HEK293T (cell line): ENCODE results near the gene CTH.

Source experiments
- CTCF ChIA-PET: fragments of 350-600 bp; formaldehyde crosslinking; extraction: SDS; loops from one replicate; lab custom pipeline; 2021; ENCODE audit warnings: antibody characterized with exemption, inconsistent platforms; lab: Yijun Ruan, JAX
- POLR2A ChIA-PET: fragments of 350-600 bp; formaldehyde crosslinking; extraction: SDS; loops from one replicate; lab custom pipeline; 2020; ENCODE audit warnings: antibody characterized with exemption, inconsistent platforms; lab: Yijun Ruan, JAX
- DNase-seq: peaks from one replicate; pipeline ENCODE4 v3.0.0; 2012; ENCODE audit warnings: mixed read lengths; ENCODE audit errors: extremely low spot score
- ARNT ChIP-seq: fragments of 450-650 bp; IDR thresholded peaks from 2 replicates; pipeline ENCODE4 v1.6.1; 2017; ENCODE audit warnings: mild to moderate bottlenecking
- BHLHE40 ChIP-seq: fragments of 450-650 bp; IDR thresholded peaks from 2 replicates; pipeline ENCODE4 v1.6.1; 2016; ENCODE audit warnings: mild to moderate bottlenecking, moderate library complexity, borderline replicate concordance
- CTBP1 ChIP-seq: fragments of 450-650 bp; IDR thresholded peaks from 2 replicates; pipeline ENCODE4 v1.6.1; 2016; ENCODE audit warnings: borderline replicate concordance
- ELF4 ChIP-seq: fragments of 450-650 bp; IDR thresholded peaks from 2 replicates; pipeline ENCODE4 v1.6.1; 2017; ENCODE audit warnings: antibody characterized with exemption
- FOXA1 ChIP-seq: fragments of 450-650 bp; IDR thresholded peaks from 2 replicates; pipeline ENCODE4 v1.6.1; 2016; ENCODE audit warnings: mild to moderate bottlenecking
- FOXK2 ChIP-seq: fragments of 450-650 bp; IDR thresholded peaks from 2 replicates; pipeline ENCODE4 v1.6.1; 2016; ENCODE audit warnings: mild to moderate bottlenecking
- FOXM1 ChIP-seq: fragments of 450-650 bp; IDR thresholded peaks from 2 replicates; pipeline ENCODE4 v1.6.1; 2017; ENCODE audit warnings: mild to moderate bottlenecking, borderline replicate concordance
- HDGF ChIP-seq: fragments of 450-650 bp; IDR thresholded peaks from 2 replicates; pipeline ENCODE4 v1.6.1; 2017; ENCODE audit warnings: antibody characterized with exemption, borderline replicate concordance
- L3MBTL2 ChIP-seq: fragments of 450-650 bp; conservative IDR thresholded peaks from 2 replicates; pipeline ENCODE4 v1.6.1; 2016; ENCODE audit warnings: mild to moderate bottlenecking
- LEF1 ChIP-seq: fragments of 450-650 bp; IDR thresholded peaks from 2 replicates; pipeline ENCODE4 v1.6.1; 2017; ENCODE audit warnings: mild to moderate bottlenecking, borderline replicate concordance
- NFRKB ChIP-seq: fragments of 450-650 bp; IDR thresholded peaks from 2 replicates; pipeline ENCODE4 v1.6.1; 2016; ENCODE audit warnings: mild to moderate bottlenecking, moderate library complexity
- SP1 ChIP-seq: fragments of 450-650 bp; IDR thresholded peaks from 2 replicates; pipeline ENCODE4 v1.6.1; 2017
- SUZ12 ChIP-seq: fragments of 450-650 bp; IDR thresholded peaks from 2 replicates; pipeline ENCODE4 v1.6.1; 2016; ENCODE audit warnings: mild to moderate bottlenecking
- TARDBP ChIP-seq: fragments of 450-650 bp; IDR thresholded peaks from 2 replicates; pipeline ENCODE4 v1.6.1; 2016
- ZNF384 ChIP-seq: fragments of 450-650 bp; IDR thresholded peaks from 2 replicates; pipeline ENCODE4 v1.6.1; 2016
- TF ChIP-seq, protein P1 (sequence below): fragments of 450-650 bp; IDR thresholded peaks from 2 replicates; pipeline ENCODE4 v1.6.1; 2016

CTH gene

DNA sequence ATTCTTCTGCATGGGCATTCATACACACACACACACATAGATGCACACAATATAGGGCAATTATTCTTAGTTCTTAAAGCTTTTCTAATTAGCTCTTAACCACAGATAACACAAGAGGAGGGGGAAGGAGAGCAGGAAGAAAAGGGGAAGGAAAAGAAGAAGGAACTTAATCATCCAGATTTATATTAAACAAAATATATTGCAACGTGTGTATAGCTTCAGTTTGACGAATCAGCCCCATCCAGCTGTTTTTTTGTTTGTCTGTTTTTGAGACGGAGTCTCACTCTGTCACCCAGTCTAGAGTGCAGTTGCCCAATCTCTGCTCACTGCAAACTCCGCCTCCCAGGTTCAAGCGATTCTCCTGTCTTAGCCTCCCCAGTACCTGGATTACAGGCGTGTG, 34.9 kb upstream of the CTH start:
- POLR2A ChIA-PET: interaction anchor here (1.5 kb wide), 1 partner anchor 36 kb away, joined by 4 read pairs; the partner anchor contains the start of gene CTH
- DNase-seq: no peak
- CTCF ChIA-PET: no interaction called here
- TF ChIP-seq ELF4: no peak
- TF ChIP-seq TARDBP: no peak
- TF ChIP-seq CTBP1: no peak
- TF ChIP-seq FOXA1: no peak
- no peak for TF ChIP-seq LEF1
- no peak for TF ChIP-seq BHLHE40
- no peak for TF ChIP-seq L3MBTL2
- TF ChIP-seq FOXM1: no peak
- TF ChIP-seq FOXK2: no peak
- no peak for TF ChIP-seq NFRKB
- TF ChIP-seq SUZ12: no peak
- TF ChIP-seq SP1: no peak

DNA sequence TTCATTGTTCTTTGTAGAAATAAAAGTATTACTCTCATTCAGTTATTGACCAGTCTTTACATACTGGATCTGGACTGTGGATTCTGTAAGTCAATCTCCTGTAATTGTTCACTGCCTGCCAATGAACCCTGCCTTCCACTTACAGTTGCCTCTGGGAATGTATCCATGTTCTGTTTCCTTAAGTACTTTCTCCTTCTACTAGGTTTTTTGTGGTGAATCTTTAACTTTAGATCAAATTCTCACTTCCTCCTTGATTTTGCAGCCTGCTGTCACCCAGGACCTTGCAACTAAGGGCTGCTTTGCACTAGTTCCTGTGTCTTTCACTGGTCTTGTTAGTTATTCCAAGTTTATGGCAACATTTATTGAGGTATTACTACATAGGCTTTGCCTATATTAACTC, 28.4 kb upstream of the CTH start:
- ChIA-PET POLR2A (interaction anchor here (1.8 to 3.5 kb wide), 2 partner anchors 28 kb away, joined by 8 to 19 read pairs; partner anchors contain the start of genes ANKRD13C and CTH), CTCF (no interaction called here)
- TF ChIP-seq SUZ12: no peak
- TF ChIP-seq NFRKB: no peak
- TF ChIP-seq BHLHE40: no peak
- TF ChIP-seq LEF1: no peak
- no peak for TF ChIP-seq FOXA1
- TF ChIP-seq TARDBP: no peak
- no peak for TF ChIP-seq ARNT
- TF ChIP-seq HDGF: no peak
- TF ChIP-seq, protein P1, sequence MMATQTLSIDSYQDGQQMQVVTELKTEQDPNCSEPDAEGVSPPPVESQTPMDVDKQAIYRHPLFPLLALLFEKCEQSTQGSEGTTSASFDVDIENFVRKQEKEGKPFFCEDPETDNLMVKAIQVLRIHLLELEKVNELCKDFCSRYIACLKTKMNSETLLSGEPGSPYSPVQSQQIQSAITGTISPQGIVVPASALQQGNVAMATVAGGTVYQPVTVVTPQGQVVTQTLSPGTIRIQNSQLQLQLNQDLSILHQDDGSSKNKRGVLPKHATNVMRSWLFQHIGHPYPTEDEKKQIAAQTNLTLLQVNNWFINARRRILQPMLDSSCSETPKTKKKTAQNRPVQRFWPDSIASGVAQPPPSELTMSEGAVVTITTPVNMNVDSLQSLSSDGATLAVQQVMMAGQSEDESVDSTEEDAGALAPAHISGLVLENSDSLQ: no peak
- TF ChIP-seq FOXK2: no peak
- TF ChIP-seq CTBP1: no peak
- no peak for TF ChIP-seq FOXM1
- TF ChIP-seq ZNF384: no peak
- TF ChIP-seq SP1: no peak
- TF ChIP-seq ELF4: no peak
- no peak for TF ChIP-seq L3MBTL2
- no peak for DNase-seq

DNA sequence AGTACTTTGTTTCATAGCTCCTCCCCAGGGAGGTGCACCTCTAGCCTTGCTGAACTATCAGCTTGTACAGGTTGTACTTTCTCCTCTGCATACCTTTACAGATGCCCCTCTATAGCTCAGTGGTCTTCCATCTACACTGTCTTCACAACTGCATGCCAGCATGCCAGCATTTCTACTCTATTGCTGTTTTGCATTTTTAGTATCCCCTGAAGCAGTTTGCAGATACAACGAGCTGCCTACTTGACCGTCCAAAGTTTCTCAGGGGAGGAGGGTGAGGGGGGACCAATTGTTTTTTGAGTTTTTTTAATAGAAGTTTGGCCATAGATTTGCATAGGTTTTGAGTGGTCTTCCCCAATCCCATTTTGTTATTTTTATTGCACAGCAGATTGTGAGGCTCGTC, 27.6 kb upstream of the CTH start:
- TF ChIP-seq SP1 (no peak), FOXA1 (no peak), SUZ12 (no peak), BHLHE40 (no peak), NFRKB (no peak), TARDBP (no peak), FOXM1 (no peak), L3MBTL2 (no peak), HDGF (no peak), ELF4 (no peak)
- TF ChIP-seq, protein P1: no peak
- no peak for DNase-seq
- ChIA-PET CTCF (interaction anchor here (0.6 to 1.0 kb wide), 2 partner anchors 15 to 27 kb away, joined by 3 to 5 read pairs; partner anchors contain the start of gene CTH), POLR2A (interaction anchor here (1.8 to 3.5 kb wide), 2 partner anchors 28 to 29 kb away, joined by 8 to 19 read pairs; partner anchors contain the start of genes ANKRD13C and CTH)

DNA sequence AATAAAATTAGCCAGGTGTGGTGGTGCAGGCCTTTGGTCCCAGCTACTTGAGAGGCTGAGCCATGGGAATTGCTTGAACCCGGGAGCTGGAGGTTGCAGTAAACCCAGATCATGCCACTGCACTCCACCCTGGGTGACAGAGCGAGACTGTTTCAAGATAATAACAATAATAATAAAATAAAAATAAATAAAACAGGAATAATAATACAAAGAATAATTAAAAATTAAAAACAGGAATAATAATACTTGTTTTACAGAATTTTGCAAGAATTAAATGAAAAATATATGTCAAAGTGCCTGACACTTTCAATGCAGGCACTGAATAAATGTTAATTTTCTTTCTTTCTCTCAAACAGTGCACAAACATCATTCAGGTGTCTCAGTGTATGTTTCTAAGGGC, 26.5 kb upstream of the CTH start:
- ChIA-PET CTCF (no interaction called here), POLR2A (interaction anchor here (1.8 to 3.5 kb wide), 2 partner anchors 26 to 30 kb away, joined by 8 to 19 read pairs; partner anchors contain the start of genes ANKRD13C and CTH)
- TF ChIP-seq NFRKB: no peak
- TF ChIP-seq HDGF: no peak
- TF ChIP-seq TARDBP: no peak
- no peak for TF ChIP-seq ZNF384
- no peak for TF ChIP-seq SP1
- TF ChIP-seq FOXA1: no peak
- no peak for TF ChIP-seq CTBP1
- no peak for TF ChIP-seq FOXM1
- TF ChIP-seq L3MBTL2: no peak
- TF ChIP-seq BHLHE40: no peak
- no peak for DNase-seq

DNA sequence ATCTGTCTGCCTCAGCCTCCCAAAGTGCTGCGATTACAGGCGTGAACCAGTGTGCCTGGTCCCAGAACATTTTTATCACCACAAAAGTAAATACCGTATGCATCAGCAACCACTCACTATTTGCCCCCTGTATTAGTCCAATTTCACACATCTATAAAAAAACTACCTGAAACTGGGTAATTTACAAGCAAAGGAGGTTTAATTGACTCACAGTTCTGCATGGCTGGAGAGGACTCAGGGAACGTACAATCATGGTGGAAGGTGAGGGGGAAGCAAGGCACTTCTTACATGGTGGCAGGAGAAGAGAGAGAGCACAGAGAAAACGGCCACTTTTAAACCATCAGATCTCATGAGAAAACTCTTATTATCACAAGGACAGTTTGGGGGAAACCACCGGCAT, 25.6 kb upstream of the CTH start:
- DNase-seq: no peak
- TF ChIP-seq L3MBTL2: no peak
- no peak for TF ChIP-seq SUZ12
- TF ChIP-seq TARDBP: no peak
- no peak for TF ChIP-seq CTBP1
- TF ChIP-seq BHLHE40: no peak
- TF ChIP-seq LEF1: no peak
- TF ChIP-seq FOXA1: no peak
- TF ChIP-seq FOXM1: no peak
- no peak for TF ChIP-seq FOXK2
- TF ChIP-seq NFRKB: no peak
- TF ChIP-seq ZNF384: no peak
- TF ChIP-seq ELF4: no peak
- TF ChIP-seq SP1: no peak
- no peak for TF ChIP-seq ARNT
- ChIA-PET POLR2A (no interaction called here), CTCF (no interaction called here)

DNA sequence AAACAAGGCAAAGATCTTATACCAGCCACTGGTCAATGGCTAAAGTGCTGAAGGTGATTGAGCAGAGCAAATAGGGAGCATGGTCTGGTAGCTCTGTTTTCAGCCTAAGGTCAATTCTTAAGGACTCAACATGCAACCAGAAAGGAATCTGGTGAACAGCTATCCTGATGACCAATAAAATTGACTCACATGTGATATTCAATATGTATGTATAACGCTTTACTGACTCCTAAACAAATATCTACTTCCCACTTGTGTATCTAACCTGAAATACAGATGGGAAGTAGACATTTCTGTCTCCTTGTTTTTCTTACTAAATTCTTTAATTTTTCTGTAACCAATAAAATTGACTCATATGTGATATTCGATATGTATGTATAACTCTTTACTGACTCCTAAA, 24.9 kb upstream of the CTH start:
- TF ChIP-seq SUZ12: no peak
- no peak for TF ChIP-seq ZNF384
- no peak for TF ChIP-seq FOXM1
- no peak for TF ChIP-seq NFRKB
- no peak for TF ChIP-seq SP1
- no peak for TF ChIP-seq TARDBP
- no peak for TF ChIP-seq CTBP1
- ChIA-PET CTCF (no interaction called here), POLR2A (no interaction called here)
- DNase-seq: no peak
